Ecto neural progenitor cell (in vitro differentiated cells): ENCODE results near the gene TAS2R3.
"Not testable (repeated sequence)": the region's sequence is repeated elsewhere in the genome, so short reads cannot be mapped to it uniquely, and the experiment has no call there.

Source experiments
- DNase-seq: peaks from one replicate; pipeline ENCODE4 v3.0.0-alpha.2; 2018; ENCODE audit warnings: low spot score

The TAS2R3 gene, protein sequence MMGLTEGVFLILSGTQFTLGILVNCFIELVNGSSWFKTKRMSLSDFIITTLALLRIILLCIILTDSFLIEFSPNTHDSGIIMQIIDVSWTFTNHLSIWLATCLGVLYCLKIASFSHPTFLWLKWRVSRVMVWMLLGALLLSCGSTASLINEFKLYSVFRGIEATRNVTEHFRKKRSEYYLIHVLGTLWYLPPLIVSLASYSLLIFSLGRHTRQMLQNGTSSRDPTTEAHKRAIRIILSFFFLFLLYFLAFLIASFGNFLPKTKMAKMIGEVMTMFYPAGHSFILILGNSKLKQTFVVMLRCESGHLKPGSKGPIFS

DNA sequence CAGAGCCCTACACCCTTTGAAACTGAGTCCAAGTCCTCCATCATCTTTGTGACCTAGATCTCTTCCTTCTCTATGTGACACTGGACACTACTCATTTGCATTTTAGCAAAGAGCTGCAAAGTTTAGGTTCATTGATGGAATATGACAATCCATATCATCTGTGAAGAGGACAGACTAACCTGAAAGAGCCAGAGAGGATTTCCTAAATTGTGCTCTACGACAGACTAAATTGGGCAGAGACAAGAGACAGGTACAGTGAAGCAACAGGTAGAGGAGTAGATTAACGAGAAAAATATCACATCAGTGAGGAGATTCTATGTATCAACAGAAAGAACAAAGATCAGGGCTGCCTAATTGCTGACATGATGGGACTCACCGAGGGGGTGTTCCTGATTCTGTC, at the start of gene TAS2R3:
TAS2R3 (plus strand) TSS at position 301 of the 400 bp plus-strand sequence; CDS start at position 363, 62 bp downstream.
- no peak for DNase-seq

DNA sequence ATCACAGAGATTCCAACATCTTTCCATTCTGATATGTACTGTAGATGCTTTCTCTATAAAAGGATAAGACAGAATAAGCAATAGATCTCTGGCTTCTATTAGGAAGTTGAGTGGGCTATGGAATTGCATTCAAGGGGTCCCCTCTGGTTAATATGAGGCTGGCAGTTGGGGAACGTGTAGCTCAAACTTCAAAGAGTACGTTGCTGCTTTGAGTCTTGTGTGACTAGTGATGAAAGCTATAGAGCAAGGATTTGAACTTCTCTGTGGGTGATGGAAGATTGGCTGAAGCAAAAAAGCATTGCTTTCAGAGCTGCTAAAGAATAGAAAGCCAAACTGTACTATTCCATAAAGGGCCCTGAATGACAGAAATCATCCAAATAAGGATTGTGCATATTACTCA, 49.3 kb upstream of the TAS2R3 start:
- no peak for DNase-seq

DNA sequence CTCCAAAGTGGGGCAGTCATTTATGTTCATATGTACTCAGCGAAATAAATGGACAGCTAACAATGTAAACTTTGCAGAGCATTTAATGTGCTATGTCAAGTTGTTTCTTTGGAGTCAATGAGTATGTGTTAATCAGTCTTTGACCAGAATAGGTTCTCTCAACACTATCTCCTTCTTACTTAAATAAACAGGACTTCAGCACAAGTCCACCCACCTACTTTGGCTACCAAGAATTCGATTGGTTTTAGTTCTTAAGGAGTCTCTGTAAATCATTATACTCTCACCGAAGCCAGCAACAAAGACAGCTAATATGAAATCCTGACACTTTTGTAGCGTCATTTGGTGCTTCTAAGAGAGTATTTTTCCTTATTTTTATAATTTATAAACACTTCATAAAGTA, 48.9 kb upstream of the TAS2R3 start:
- no peak for DNase-seq

DNA sequence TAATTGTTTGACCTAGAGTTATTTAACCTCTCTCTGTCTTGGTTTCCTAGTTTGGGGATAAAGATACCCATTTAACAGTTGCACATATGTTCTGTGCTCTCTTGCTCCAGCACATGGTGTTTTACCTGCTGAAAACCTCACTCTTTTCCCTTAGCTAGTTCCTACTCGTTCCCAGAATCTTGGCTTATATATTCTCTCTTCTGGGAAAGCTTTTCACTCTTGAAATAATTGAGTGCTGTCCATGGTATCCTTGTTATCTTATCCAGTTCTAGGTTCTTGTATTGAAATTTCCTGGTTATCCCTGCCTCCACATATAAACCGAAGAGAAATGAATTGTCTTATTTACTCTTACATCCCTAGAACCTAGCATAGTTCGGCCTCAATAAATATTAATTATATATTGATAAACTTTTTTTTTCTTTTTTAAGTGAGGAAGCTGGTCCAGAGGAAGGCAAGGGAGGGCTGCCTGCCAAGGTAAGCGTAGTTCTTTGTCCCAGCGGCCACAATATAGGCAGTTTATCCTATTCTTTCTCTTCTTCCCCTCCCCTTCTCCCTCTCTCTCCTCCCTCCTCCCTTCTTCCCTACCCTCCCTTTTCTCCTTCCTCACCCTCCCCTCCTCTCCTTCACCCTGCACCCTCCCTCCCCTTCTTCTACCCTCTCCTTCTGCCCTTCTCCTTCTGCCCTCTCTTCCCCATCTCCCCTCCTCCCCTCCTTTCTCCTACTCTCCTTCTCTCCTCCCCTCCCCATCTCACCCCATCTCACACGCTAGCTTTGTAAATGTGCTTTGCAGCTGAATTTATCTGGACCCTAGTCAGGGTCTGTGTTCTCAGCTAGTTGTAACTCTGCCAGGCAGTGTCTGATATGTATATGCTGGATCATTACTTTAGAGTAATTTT, 47.9 kb upstream of the TAS2R3 start:
- DNase-seq: no peak

DNA sequence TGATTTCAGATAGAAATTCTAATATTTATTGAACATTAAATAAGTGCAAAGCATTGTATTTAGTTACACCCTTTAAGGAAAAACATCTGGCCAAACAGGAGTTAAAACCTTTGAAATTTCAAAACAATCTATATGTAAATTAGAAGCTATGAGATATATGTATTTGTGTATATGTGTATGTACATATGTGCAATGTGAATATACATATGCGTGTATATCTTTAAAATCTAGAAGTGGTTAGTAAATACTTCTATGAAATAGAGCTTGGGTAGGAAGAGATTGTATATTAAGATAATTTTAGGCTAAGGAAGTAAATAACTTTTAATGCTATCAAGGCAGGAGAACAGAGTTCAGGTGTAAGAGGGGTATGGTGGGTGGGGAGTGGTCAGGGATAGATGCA, 46.4 kb upstream of the TAS2R3 start:
- no peak for DNase-seq

DNA sequence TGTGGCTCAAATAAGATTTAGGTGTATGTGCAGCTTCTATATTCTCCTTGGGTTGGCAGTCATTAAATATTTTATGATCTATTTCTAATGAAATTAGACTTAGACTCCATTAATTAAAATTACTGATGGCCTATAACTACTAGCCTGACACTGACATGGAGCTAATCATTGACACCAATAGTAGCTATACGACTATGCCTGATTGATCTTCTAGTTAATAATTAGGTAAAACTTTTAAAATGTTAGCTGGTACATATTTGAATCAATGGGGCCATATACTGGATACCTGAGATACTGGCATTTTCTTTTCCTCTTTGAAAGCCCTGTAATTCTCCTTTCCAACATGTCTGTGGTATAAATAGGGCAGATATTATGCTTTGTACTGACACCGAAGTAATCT, 41.4 kb upstream of the TAS2R3 start:
- DNase-seq: no peak

DNA sequence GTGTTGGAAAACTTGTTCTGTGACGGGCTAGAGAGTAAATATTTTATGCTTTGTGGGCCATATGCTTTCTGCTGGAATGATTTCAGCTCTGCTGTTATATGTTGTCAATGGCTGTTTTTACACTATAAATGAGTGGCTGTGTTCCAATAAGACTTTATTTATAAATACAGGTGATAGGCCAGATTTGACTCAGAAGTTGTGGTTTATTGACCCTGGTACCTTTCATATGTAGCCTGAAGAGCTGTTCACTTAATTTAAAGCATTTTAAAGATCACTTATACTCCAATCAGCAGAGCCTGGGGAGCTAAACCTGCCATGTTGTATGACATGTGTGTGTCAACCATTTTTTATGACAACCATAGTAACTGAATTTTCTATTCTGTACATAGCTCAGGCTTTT, 34.9 kb upstream of the TAS2R3 start:
- DNase-seq: no peak

DNA sequence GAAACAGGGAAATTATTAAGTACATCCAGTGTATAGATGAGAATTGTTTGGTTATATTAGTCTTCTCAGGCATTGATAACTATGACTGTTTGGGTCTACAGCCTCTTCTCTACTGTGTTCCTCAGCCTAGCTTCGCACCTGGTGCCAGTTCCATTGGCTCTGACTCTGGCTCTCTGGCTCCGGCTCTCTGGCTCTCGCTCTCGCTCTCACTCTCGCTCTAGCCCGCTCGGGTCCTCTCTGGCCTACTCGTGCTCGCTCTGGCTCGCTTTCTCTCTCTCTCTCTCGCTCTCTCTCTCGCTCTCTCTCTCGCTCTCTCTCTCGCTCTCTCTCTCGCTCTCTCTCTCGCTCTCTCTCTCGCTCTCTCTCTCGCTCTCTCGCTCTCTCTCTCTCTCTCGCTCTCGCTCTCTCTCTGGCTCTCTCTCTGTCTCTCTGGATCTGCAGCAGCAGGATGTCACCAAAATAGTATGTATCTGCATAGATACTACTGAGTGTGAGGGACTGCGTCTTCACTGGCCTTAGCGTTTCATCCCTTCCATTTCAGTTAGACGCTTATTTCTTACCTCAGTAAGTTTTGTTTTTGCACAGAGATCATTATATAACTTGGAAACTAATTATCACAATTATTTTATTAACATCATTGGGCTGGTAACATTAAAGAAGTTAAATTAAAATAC, 32.3 kb upstream of the TAS2R3 start:
- DNase-seq: no peak

DNA sequence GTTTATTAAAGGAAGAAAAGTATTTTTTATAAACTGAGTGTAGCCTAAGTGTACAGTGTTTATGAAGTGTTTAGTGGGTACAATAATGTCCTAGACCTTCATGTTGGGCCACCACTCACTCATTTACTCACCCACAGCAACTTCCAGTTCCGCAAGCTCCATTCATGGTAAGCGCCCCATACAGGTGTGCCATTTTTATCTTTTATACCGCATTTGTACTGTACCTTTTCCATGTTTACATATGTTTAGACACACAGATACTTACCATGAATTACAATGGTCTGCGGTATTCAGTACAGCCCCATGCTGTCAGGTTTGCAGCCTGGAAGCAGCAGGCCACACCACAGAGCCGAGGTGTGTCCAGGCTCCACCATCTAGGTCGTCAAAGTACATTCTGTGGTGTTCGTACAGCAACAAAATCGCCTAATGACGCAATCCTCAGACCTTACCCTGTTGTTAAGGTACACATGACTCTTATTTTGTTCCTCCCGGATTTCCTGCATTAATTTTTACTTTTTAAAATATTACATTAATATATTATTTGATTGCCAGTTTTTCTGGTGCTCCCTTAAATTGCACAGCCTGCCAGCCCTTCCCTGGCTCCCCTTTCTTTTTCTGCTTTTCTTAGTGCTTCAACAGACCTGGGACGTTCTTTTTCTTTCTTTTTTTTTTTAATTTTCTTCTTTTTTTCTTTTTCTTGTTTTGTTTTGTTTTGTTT, 26.6 kb upstream of the TAS2R3 start:
- no peak for DNase-seq

DNA sequence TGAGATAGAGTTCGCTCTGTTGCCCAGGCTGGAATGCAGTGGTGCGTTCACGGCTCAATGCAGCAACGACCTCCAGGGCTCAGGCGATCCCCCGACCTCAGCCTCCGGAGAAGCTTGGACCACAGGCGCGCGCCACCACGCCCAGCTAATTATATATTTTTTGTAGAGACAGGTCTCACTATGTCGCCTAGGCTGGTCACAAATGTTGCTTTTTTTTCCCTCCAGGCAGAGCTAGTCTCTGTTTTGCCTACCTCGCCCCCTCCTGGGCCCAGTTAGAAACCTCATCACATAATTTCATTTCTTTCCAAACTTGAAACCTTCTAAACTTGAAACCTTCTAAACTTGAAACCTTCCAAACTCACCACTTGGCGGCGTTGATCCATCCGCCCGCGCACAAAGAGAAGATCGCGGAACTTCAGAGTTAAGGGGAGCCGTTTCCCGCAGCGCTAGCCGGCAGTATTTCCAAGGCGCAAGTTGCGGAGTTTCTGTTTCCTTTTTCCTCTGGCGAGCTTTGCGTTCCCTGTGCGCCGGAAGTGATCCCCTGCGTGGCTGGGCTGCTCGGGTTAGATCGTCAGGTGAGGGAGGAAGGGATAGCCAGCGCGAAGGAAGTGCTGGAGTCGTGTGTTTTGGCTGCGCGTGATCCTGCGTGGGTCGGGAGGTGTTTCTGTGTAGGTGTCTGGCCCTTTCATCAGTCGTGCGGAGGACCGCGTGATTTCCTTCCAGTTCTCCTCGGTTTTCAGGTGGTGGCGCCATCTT, 25.9 kb upstream of the TAS2R3 start, which contains the start of gene SSBP1:
SSBP1 (plus strand) TSS at position 523 of the 756 bp plus-strand sequence. CDS start 809 bp downstream, outside the sequence.
- peak; percentile 91 for DNase-seq

DNA sequence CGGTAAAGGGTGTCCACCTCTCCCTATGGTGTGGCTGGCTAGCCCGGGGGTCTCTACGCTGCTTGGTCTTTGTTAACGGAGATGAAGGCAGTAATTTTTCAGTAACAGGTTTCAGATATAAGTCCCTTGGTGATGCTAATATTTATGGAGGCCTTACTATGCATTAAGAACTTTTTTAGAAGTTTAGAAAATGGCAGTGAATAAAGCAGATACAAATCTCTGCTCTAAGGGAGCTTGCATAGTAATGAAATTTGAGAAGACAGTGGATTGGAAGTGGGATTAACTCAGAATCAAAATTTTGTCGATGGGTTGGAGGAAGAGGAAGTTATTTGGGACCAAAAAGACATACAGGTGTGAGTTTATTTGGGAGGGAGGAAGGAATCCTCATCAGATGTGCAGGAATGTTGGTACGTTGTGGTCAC, 25.3 kb upstream of the TAS2R3 start:
- no peak for DNase-seq

DNA sequence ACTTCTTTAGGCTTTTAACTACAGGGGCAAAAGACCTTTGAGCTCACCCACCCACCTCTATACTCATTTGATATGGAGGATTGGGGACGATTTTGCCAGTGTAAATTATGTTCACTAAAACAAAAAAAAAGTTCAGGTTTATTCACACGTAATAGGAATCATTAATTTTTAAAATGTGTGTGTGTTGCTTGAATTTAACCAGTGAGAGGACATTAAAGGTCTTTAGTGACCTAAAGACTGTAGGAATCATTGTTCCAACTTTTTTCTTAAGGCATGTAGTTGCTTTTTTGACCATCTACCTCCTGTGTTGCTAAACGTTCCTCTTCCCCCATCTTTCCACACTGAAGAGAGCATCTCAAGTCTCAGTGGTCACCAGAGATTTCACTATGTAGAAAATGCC, 24.6 kb upstream of the TAS2R3 start:
- no peak for DNase-seq

DNA sequence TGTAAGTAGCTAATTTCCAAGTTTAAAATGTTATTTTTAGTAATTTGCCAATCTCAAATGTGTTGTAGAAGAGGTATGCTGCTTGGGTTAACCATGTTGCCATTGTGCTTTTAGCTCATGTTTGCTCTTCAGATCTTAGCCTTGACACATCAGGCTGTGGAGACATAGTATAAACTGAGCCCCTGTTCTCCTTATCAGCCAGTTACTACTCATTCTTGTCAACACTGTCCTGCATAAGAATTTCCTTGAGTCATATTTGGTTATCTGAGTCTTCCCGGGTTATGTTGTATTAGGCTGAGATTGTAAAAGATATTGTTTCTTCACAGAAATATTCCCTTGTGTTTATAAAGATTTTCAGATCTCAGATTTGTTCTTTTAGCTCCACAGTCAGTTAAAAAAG, 21.7 kb upstream of the TAS2R3 start:
- no peak for DNase-seq

DNA sequence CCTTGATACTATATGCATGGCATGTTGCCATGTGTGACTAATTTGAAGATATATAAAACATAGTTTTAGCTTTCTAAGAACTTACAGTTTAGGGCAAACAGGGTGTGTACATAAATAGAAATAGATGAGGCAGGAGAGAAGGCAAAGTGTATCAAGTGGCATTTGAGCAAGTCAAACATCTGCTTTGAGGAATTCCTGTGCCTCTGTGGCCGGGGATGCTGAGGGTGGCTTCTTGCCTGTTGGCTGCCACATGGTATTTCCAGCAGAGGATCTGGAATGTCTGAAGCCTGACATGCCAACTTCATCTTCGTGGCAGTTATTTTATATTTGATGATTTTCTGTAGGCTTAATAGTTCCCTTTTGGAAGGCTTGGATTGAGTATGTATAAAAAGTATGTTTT, 19.8 kb upstream of the TAS2R3 start:
- no peak for DNase-seq

DNA sequence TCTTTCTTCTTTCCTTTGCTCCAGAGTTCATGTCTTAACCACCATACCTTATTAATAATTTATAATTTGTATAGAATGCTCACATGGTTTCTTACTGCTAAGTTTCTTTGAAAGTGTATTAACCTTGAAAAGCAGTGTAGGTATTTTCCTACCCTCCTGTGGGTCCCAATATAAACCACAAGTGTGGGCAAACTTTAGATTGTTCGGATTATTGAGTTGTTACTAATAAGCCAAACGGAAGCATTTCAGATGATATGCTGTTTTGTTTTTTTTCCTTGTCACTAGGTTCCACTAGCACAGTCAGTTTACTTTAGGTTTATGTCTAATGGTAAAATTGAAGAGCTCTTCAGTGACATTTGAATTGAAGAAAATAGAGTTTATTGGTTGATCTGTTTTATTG, 15.5 kb upstream of the TAS2R3 start:
- DNase-seq: no peak

DNA sequence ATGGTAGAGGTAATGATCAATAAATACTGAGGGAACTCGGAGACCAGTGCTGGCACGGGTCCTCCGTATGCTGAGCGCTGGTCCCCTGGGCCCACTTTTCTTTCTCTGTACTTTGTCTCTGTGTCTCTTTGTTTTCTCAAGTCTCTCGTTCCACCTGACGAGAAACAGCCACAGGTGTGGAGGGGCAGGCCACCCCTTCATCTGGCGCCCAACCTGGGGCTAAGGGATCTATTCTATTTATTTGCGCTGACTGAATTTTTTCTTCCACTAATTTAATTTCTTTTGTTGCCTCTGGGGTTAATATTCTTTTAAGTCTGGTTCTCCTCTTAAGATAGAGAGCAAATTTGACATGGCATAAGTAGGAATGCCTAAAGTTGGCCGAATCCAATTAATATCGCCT, 12.0 kb upstream of the TAS2R3 start:
- DNase-seq: not testable (repeated sequence)

DNA sequence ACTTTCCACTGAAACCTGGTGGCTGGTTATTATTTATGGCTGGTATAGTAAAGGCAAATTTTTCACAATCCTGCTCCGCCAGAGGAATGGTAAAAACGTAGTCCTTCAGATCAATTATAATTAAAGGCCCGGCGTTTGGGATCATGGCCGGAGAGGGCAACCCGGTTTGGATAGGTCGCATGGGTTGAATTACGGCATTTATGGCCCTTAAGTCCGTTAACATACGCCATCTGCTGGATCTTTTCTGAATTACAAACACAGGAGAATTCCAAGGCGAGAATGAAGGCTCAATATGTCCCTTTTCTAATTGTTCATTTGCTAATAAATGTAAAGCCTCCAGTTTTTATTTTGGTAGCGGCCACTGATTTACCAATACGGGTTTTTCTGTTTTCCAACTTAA, 11.3 kb upstream of the TAS2R3 start:
- no peak for DNase-seq

DNA sequence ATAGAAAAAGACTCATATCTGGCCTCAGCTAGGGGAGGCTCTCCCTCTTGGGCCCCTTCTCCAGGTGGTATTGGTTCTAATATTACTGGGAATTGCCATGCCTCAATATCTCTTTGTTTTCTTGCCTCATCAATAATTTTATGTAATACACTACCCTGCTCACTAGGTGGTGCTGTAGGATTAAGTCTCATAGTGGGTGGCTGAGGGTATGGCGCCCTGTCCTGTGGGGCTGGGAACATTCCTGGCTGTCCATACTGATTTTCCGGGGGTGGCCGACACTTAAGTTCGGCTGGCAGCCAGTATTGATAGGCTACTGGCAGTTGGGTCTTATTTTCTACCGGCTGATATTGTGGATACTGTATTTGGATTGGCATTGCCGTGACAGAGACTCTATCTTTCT, 9.0 kb upstream of the TAS2R3 start:
- DNase-seq: no peak

DNA sequence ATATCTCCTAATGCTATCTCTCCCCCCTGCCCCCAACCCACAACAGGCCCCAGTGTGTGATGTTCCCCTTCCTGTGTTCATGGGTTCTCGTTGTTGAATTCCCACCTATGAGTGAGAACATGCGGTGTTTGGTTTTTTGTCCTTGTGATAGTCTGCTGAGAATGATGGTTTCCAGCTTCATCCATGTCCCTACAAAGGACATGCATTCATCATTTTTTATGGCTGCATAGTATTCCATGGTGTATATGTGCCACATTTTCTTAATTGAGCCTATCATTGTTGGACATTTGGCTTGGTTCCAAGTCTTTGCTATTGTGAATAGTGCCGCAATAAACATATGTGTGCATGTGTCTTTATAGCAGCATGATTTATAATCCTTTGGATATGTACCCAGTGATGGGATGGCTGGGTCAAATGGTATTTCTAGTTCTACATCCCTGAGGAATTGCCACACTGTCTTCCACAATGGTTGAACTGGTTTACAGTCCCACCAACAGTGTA, 6.2 kb downstream of the TAS2R3 start:
- DNase-seq: not testable (repeated sequence)

DNA sequence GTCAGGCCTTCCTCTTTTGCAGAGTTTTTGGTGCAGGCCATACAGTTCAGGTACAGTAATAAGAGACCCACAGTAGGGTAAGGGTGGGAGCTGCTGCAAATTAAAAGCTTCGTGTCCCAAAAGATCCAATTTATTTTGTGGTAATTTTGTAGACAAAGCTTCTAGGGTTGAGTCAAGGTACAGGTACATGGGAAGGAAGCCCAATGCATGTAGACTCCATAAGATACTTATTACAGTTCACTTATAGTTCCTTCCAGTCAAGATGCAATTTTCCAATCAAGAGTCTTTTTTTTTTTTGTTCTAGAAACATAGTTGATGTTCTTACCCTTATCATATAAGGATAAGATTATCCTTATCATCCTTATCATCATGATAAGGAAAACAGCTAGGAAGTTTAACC, 12.5 kb downstream of the TAS2R3 start, which contains the start of gene TAS2R4:
TAS2R4 (plus strand) TSS at position 301 of the 400 bp plus-strand sequence. CDS start 1,815 bp downstream, outside the sequence.
- DNase-seq: no peak
